K562 (cell line): Measurements from ENCODE around the gene PYDC1. TPM values are rescaled to one million over a fixed set of nuclear protein-coding genes. Genes with fewer than 3 reads are reported as not detected.

ENCODE experiments used
- CHAMP1 ChIP-seq: fragments of 450-650 bp; IDR thresholded peaks from 2 replicates; pipeline ENCODE4 v1.6.1; 2016; ENCODE audit warnings: mild to moderate bottlenecking
- ESRRB ChIP-seq: fragments of 250-450 bp; sonication (Bioruptor Pico); IDR thresholded peaks from 2 replicates; pipeline ENCODE4 v1.5.0; 2020; ENCODE audit warnings: mild to moderate bottlenecking, moderate library complexity, borderline replicate concordance
- HMGXB4 ChIP-seq: sonication (generic); formaldehyde crosslinking; IDR thresholded peaks from 2 replicates; pipeline ENCODE4 v1.8.1; 2023; ENCODE audit warnings: mild to moderate bottlenecking, missing genetic modification reagents
- HNRNPL ChIP-seq: fragments of 200-400 bp; formaldehyde crosslinking; IDR thresholded peaks from 2 replicates; pipeline ENCODE4 v1.6.1; 2017; ENCODE audit warnings: low read depth, mild to moderate bottlenecking, low read length
- NFE2L1 ChIP-seq: fragments of 450-650 bp; IDR thresholded peaks from 2 replicates; pipeline ENCODE4 v1.6.1; 2016; ENCODE audit warnings: missing genetic modification characterization, low read depth, mild to moderate bottlenecking, missing compliant biosample characterization, moderate library complexity, borderline replicate concordance
- PKNOX1 ChIP-seq: fragments of 450-650 bp; IDR thresholded peaks from 2 replicates; pipeline ENCODE4 v1.6.1; 2016
- RB1 ChIP-seq: fragments of 450-650 bp; IDR thresholded peaks from 2 replicates; pipeline ENCODE4 v1.6.1; 2017; ENCODE audit warnings: low read depth, mild to moderate bottlenecking
- RBBP5 ChIP-seq: fragments of 200-600 bp; sonication (generic); IDR thresholded peaks from 2 replicates; pipeline ENCODE4 v1.6.1; 2012; ENCODE audit warnings: borderline replicate concordance, mild to moderate bottlenecking, low read length, control low read depth, inconsistent platforms; ENCODE audit not compliant: insufficient read depth, poor library complexity, severe bottlenecking
- SAFB ChIP-seq: fragments of 200-400 bp; formaldehyde crosslinking; IDR thresholded peaks from 2 replicates; pipeline ENCODE4 v1.6.1; 2017; ENCODE audit warnings: low read depth, low read length, borderline replicate concordance
- SMARCE1 ChIP-seq: fragments of 450-650 bp; IDR thresholded peaks from 2 replicates; pipeline ENCODE4 v1.7.1; 2016; ENCODE audit warnings: mild to moderate bottlenecking
- SRSF3 ChIP-seq: fragments of 200-400 bp; formaldehyde crosslinking; IDR thresholded peaks from 2 replicates; pipeline ENCODE4 v1.6.1; 2016; ENCODE audit warnings: mild to moderate bottlenecking, low read length, moderate library complexity; ENCODE audit not compliant: insufficient read depth
- STAG1 ChIP-seq: sonication (generic); formaldehyde crosslinking; IDR thresholded peaks from 2 replicates; pipeline ENCODE4 v1.5.0; 2020; ENCODE audit warnings: missing genetic modification reagents, borderline replicate concordance
- TEAD1 ChIP-seq, 2 experiments: fragments of 450-650 bp in 1 of 2; sonication (generic) in 1 of 2; formaldehyde crosslinking; IDR thresholded peaks; 2 replicates each; pipeline versions ENCODE4 v1.4.0 to v1.8.0; 2020 to 2022; ENCODE audit warnings: mild to moderate bottlenecking in 2 of 2, missing genetic modification reagents in 1 of 2
- U2AF1 ChIP-seq: fragments of 200-400 bp; formaldehyde crosslinking; optimal IDR thresholded peaks from 2 replicates; pipeline ENCODE3; 2017; ENCODE audit warnings: mild to moderate bottlenecking, low read depth, low read length, moderate library complexity
- ZNF217 ChIP-seq: sonication (generic); formaldehyde crosslinking; IDR thresholded peaks from 2 replicates; pipeline ENCODE4 v1.8.0; 2022; ENCODE audit warnings: mild to moderate bottlenecking, missing genetic modification reagents
- ZNF282 ChIP-seq: sonication (generic); formaldehyde crosslinking; IDR thresholded peaks from 2 replicates; pipeline ENCODE4 v1.8.1; 2023; ENCODE audit warnings: missing genetic modification reagents
- ZNF449 ChIP-seq: fragments of 250-450 bp; sonication (Bioruptor Pico); IDR thresholded peaks from 2 replicates; pipeline ENCODE4 v1.8.0; 2022; ENCODE audit warnings: moderate library complexity, mild to moderate bottlenecking, inconsistent platforms
- polyA plus RNA-seq, 8 experiments: library from polyadenylated mRNA; depleted of rRNA in 4 of 8; stranded (reverse) in 5 of 8; unstranded in 3 of 8; fragments of >200 nt; fragmentation: Nextera tagmentation in 2 of 8; fragmentation: Illumina TruSeq in 1 of 8; extraction: Ambion mirVana in 2 of 8; extraction: Trizol in 1 of 8; gene quantifications; 2 replicates each; pipeline versions ENCODE4 v1.2.1 to v1.2.3, GENCODE V29; 2011 to 2014; ENCODE audit warnings: inconsistent platforms in 1 of 8, missing spikeins in 1 of 8
- total RNA-seq, 7 experiments: library from RNA; depleted of rRNA in 6 of 7; stranded (reverse); fragments of >200 nt in 6 of 7; fragmentation: Illumina TruSeq in 2 of 7; extraction: Trizol in 2 of 7; gene quantifications; 2 replicates each; pipeline versions ENCODE4 v1.2.1 to v1.2.3, GENCODE V29; 2011 to 2021; ENCODE audit warnings: low replicate concordance in 1 of 7

The PYDC1 gene
- total and polyA plus RNA-seq, 9 of the 15 experiments (the other 6 are each of a cell fraction or from before 2014, with no cell fraction given): not detected

GRCh38 chr16:31243734-31244670 is 27.1 kb upstream of the PYDC1 start (continued):
- no peak for TF ChIP-seq NFE2L1 (tag)
- TF ChIP-seq RB1: no peak
- TF ChIP-seq SMARCE1: peak; percentile 82; the same call in 1 of the 2 replicates
- no peak for TF ChIP-seq ZNF449 (CRISPR knock-in tag)
- TF ChIP-seq U2AF1: no peak
- TF ChIP-seq SAFB: no peak
- no peak for TF ChIP-seq ZNF282 (CRISPR knock-in tag)
- no peak for TF ChIP-seq STAG1 (CRISPR knock-in tag)
- no peak for TF ChIP-seq HMGXB4 (CRISPR knock-in tag)
- TF ChIP-seq HNRNPL: no peak
- TF ChIP-seq ZNF217: no peak
- no peak for TF ChIP-seq SRSF3
- TF ChIP-seq ESRRB (CRISPR knock-in tag): no peak
- peak; percentile 60; the same call in 1 of the 2 replicates for TF ChIP-seq PKNOX1
- TF ChIP-seq TEAD1 (CRISPR knock-in tag; IDR thresholded peaks at IDR 0.05): 0 out of 4 replicates have a peak, but pooled peaks of 1 of the 2 experiments have one; percentile 25
- TF ChIP-seq CHAMP1: no peak
- no peak for TF ChIP-seq RBBP5
